Left ventricle myocardium superior (tissue), 1 donor: ENCODE results near the gene FAM114A1. TPM values are rescaled to one million over a fixed set of nuclear protein-coding genes. Genes with fewer than 3 reads are reported as not detected.
A peak's percentile ranks its signal among the peaks of the same experiment; 100 is the strongest.

Experiments used
- ATAC-seq: fragments of 200-7000 bp; cut with Tn5 transposase; one replicate; pipeline ENCODE4 v1.9.1; 2020; ENCODE audit warnings: mild to moderate bottlenecking, moderate library complexity
- DNase-seq: peaks from one replicate; pipeline ENCODE4 v3.0.0-alpha.2; 2020
- intact Hi-C: fragments of 100-400 bp; cut with micrococcal nuclease; formaldehyde crosslinking; loops from one replicate; pipeline ENCODE4 v1.11.0; 2022
- long read RNA-seq: library from polyadenylated mRNA; unstranded; transcript quantifications from one replicate; pipeline ENCODE4 v2.0.0, GENCODE V29; 2021
- total RNA-seq: library from RNA; stranded (reverse); fragmentation: NEBNext Ultra II Directional; extraction: Animal tissue kit (Norgen Biotek cat#: 25700); gene quantifications from one replicate; pipeline ENCODE4 v1.2.1, GENCODE V29; 2021
- donor health status: DM: no; HTN: yes; CAD: no; lungs with severe emphysema.

Gene FAM114A1
- 14.8 TPM for total RNA-seq
- long read RNA-seq, partial matches to known transcripts: 4 of 11 reads
- long read RNA-seq, other reads (novel, unspliced or antisense): 7 of 11 reads

DNA sequence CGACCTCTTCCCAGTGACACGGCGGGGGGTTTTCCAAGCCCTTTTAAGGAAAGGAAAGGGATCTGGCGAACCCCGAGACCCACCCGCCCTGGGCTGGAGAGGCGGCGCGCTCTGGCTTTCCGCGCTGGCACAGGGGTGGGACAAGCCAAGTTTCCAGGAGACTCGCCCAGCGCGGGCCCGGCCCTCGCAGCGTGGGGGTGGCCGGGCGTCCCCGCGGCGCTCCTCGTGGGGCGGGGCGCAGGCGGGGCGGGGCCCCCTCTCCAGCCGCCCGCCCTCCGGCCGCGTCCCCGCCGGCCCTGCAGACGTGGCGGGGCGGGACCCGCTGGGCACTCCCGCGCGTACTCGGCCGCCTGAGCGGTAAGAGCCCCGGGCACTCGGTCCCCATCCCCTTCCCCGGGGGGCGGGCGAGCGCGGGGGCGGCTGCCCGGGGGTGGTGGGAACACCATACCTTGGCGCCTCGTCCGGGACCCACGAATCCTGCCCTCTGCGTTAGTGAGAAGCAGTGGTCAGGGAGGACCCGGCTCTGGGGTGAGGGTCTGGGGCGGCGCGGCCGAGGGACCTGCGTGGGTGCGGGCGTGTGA lies at the start of gene FAM114A1:
Gene FAM114A1, plus strand, starts transcription at position 329 of the 581 bp plus-strand sequence. CDS start 10,273 bp downstream, outside the sequence.
- intact Hi-C loops: no loop called here
- DNase-seq (peak; percentile 93), ATAC-seq (peak; percentile 98)

GRCh38 chr4:38818441-38818976 lies 49.1 kb upstream of the FAM114A1 start:
- no peak for DNase-seq

GRCh38 chr4:38819569-38819968 lies 48.0 kb upstream of the FAM114A1 start:
- no peak for ATAC-seq
- no peak for DNase-seq
- intact Hi-C loops: no loop called here

More at GRCh38 chr4:38818441-38818976, 49.1 kb upstream of the FAM114A1 start:
- no peak for ATAC-seq
- intact Hi-C loops: no loop called here

DNA sequence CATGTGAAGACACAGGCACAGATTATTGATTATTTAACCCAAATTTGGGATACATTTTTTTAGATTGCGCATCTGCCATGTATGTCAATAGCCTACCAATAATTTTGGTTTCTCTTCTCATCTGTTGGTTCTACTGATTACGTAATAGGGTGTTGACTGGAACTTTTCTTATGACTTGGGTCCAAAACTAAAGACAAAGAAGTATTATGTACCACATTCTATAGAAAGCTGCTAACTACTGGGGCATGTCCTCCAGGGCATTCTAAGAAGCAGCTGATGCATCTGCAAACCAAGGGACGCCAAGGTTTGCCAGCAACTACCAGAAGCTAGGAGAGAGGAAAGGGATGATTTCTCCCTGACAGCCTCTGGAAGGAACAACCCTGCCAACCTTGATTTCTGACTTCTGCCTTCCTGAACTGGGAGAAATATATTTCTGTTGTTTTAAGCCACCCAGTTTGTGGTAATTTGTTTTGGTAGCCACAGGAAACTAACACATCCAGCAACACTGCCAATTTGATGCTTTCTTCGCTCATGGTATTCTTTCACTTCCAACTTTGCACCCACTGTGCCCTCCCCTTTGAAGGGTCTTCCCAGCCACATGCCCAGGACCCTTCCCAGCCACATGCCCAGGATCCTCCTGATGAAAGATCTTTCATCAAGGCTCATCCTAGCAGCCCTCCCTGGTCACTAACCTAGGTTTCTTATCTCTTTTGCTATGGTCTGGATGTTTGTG lies 47.1 kb upstream of the FAM114A1 start:
- intact Hi-C loops: no loop called here
- no peak for DNase-seq
- ATAC-seq: no peak

- intact Hi-C loops: no loop called here
- ATAC-seq (no peak), DNase-seq (no peak)
Observed at GRCh38 chr4:38821739-38822138, 45.9 kb upstream of the FAM114A1 start.

DNA sequence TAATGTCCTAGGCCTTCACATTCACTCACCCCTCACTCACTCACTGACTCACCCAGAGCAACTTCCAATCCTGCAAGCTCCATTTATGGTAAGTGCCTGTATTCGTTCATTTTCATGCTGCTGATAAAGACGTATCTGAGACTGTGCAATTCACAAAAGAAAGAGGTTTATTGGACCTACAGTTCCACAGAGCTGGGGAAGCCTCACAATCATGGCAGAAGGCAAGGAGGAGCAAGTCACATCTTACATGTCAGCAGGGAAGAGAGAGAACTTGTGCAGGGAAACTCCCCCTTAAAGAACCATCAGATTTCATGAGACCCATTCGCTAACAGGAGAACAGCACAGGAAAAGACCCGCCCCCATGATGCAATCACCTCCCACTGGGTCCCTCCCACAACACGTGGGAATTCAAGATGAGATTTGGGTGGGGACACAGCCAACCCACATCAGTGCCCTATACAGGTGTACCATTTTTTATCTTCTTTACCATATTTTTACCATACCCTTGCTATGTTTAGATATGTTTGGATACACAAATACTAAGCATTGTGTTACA lies 44.8 kb upstream of the FAM114A1 start:
- DNase-seq (no peak), ATAC-seq (no peak)
- intact Hi-C loops: no loop called here

DNA sequence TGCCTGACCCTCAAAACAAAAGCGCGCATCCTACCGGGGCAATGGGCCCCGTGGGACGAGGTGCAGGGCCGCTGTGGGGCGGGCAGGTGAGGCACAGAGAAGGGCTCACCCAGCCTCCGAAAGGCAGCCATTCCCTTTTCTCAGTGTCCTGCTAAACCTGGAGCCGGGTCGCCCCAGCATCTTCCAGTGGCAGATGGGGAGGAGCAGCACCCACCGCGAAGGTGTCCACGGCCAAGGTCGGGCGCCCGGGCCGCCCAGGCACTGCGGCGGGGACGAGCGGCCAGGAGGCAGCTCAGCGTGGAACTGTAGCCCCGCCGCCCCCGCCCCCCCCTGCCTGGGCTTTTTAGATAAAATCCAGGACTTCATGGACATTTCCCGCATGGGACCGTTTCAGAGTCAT lies 43.8 kb upstream of the FAM114A1 start:
- ATAC-seq (no peak), DNase-seq (no peak)
- intact Hi-C loops: no loop called here

- DNase-seq: no peak
- intact Hi-C loops: no loop called here
- ATAC-seq: no peak
Observed at GRCh38 chr4:38829237-38829636, 38.4 kb upstream of the FAM114A1 start.

DNA sequence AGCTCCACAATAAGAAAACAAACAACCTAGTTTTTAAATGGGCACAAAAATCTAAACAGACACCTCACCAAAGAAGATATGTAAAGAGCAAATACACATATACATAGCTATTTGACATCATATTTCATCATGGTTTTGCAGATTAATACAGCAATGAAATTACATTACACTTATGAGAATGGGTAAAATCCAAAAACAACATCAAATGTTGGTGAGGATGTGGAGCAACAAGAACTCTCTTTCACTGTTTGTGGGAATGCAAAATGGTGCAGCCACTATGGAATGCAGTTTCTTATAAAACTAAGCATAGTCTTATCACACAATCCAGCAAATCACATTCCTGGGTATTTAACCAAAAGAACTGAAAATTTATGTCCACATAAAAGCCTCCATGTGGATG lies 36.0 kb upstream of the FAM114A1 start:
- ATAC-seq (no peak), DNase-seq (no peak)
- intact Hi-C loops: no loop called here

DNA sequence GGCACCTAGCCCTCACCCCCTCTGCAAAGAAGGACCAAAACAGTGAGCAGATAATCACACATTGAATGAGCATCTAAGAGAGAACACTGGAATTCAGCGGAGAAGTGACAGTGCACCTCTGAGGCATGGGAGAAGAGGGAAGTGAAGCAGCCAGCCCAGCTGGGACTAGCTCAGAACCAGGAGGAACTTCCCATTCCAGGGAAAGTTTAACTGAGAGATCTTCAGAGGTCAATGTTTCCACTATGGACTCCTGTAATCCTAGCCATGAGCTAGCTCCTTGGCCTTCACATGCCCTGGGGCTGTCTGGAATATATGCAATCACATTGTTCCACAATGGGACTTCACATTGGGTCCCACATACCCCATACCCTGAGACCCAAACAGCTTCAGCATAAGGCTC lies 35.4 kb upstream of the FAM114A1 start:
- no peak for DNase-seq
- intact Hi-C loops: no loop called here
- ATAC-seq: no peak

- no peak for ATAC-seq
- DNase-seq: no peak
- intact Hi-C loops: no loop called here
Observed at GRCh38 chr4:38832624-38833528, 34.7 kb upstream of the FAM114A1 start.

DNA sequence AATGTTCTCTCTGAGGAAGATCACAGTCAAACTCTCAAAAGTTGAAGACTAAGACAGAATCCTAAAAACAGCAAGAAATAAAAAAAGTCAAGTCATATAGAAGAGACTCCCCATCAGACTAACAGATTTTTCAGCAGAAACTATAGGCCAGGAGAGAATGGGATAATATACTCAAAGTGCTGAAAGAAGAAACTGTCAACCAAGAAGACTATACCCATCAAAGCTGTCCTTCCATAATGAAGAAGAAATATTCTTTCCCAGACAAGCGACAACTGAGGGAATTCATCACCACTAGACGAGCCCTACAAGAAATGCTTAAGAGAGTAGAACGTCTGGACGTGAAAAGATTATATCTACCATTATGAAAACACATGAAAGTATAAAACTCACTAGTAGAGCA lies 33.0 kb upstream of the FAM114A1 start:
- DNase-seq (no peak), ATAC-seq (no peak)
- intact Hi-C loops: no loop called here

DNA sequence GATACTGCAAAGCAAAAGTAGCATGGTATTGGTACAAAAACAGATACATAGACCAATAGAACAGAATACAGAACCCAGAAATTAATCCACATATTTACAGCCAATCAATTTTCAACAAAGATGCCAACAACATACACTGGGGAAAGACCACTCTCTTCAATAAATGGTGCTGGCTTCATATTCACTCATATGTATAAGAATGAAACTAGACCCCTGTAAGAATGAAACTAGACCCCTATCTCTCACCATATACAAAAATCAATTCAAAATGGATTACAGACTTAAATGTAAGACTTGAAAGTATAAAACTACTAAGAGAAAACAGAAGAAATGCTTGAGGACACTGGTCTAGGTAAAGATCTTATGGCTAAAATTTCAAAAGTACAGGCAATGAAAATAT lies 30.3 kb upstream of the FAM114A1 start:
- intact Hi-C loops: no loop called here
- no peak for DNase-seq
- no peak for ATAC-seq

GRCh38 chr4:38837849-38838248 lies 29.8 kb upstream of the FAM114A1 start:
- DNase-seq (no peak), ATAC-seq (no peak)

DNA sequence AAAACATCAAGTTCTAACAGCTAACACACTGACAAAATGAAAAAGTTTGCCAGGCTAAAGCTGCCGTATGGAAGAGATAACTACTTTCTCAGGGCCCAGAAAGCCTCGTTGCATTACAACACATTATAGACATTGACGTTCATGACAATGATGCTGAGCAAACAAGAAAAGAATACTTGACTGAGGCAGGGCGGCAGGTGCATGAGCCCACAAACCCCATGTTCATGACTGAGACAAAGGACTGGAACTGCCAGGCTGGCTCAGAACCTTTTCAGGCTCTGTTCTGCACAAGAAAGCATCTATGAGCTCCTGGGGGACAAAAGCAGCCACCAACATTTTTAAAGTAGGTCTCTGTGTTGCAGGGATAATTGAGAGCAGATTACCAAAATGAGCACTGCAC lies 24.6 kb upstream of the FAM114A1 start:
- no peak for DNase-seq
- no peak for ATAC-seq
- intact Hi-C loops: no loop called here

More at GRCh38 chr4:38837849-38838248, 29.8 kb upstream of the FAM114A1 start:
- intact Hi-C loops: no loop called here

DNA sequence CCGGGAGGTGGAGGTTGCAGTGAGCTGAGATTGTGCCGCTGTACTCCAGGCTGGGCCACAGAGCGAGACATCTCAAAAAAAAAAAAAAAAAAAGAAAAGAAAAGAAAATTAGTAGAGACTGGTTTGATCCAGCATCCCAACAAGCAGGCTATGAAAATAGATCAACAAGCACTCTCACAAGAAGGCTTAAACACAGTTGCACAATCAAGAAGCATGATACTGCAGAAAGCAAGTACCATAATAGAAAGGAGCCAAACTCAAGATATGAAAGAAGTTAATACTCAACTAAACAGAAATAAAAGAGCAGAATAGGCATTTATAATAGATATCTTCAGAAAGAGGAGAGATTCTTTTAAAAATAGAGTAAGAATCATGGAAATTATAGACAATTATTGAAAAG lies 21.6 kb upstream of the FAM114A1 start:
- intact Hi-C loops: no loop called here
- ATAC-seq (no peak), DNase-seq (no peak)

GRCh38 chr4:38855466-38855865 lies 12.1 kb upstream of the FAM114A1 start:
- no peak for ATAC-seq
- intact Hi-C loops: no loop called here
- DNase-seq: no peak

DNA sequence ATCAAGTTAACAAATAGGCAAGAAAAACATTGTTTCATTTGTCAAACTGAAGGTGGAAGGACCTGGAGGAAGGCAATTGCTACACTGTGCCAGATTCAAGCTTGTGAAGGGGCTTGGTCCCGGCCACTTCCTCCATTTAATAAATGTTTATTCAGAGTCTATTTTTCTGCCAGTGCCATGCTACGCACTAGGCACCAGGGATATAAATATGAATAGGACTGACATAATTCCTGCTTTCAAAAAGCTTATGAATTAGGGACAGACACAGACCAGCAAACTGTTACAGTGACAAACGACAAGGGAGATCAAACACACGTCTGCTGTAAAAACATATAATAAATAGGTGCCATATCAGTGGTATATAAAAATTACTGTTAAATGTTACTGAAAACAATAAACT lies 11.6 kb upstream of the FAM114A1 start:
- intact Hi-C loops: no loop called here
- DNase-seq (no peak), ATAC-seq (peak; percentile 46)
